NCI-H2196 (cell line): ENCODE measurements around the gene PTPRN2.

ENCODE experiments used
- DNase-seq: peaks from one replicate; lab custom pipeline; 2025; ENCODE audit not compliant: unreplicated experiment; lab: John Stamatoyannopoulos, UW

Gene PTPRN2

GRCh38 chr7:157544980-157545680 lies 1042.5 kb downstream of the PTPRN2 start:
- DNase-seq: no peak

GRCh38 chr7:157544226-157544625 lies 1043.4 kb downstream of the PTPRN2 start:
- DNase-seq: no peak

- DNase-seq: no peak
These were observed 1043.8 kb downstream of the PTPRN2 start for GRCh38 chr7:157543791-157544190.

GRCh38 chr7:157543276-157543675 lies 1044.3 kb downstream of the PTPRN2 start:
- no peak for DNase-seq

GRCh38 chr7:157542068-157543021 lies 1045.3 kb downstream of the PTPRN2 start:
- DNase-seq: no peak

- DNase-seq: no peak
These were observed 1046.1 kb downstream of the PTPRN2 start for GRCh38 chr7:157541295-157542067.

GRCh38 chr7:157540606-157541294 lies 1046.9 kb downstream of the PTPRN2 start:
- no peak for DNase-seq

- DNase-seq: no peak
These were observed 1047.6 kb downstream of the PTPRN2 start for GRCh38 chr7:157540020-157540419.

GRCh38 chr7:157539521-157539920 lies 1048.1 kb downstream of the PTPRN2 start:
- no peak for DNase-seq

GRCh38 chr7:157538735-157539134 lies 1048.9 kb downstream of the PTPRN2 start:
- no peak for DNase-seq

GRCh38 chr7:157538321-157538720 lies 1049.3 kb downstream of the PTPRN2 start:
- DNase-seq: no peak

- DNase-seq: no peak
These were observed 1050.6 kb downstream of the PTPRN2 start for GRCh38 chr7:157537056-157537455.

- DNase-seq: no peak
These were observed 1055.6 kb downstream of the PTPRN2 start for GRCh38 chr7:157532068-157532467.

GRCh38 chr7:157529768-157530560 lies 1057.7 kb downstream of the PTPRN2 start:
- DNase-seq: no peak

- DNase-seq: no peak
These were observed 1058.8 kb downstream of the PTPRN2 start for GRCh38 chr7:157528785-157529341.

GRCh38 chr7:157527686-157528085 lies 1059.9 kb downstream of the PTPRN2 start:
- no peak for DNase-seq

GRCh38 chr7:157526913-157527634 lies 1060.5 kb downstream of the PTPRN2 start:
- DNase-seq: no peak

GRCh38 chr7:157526005-157526912 lies 1061.4 kb downstream of the PTPRN2 start:
- DNase-seq: no peak
